T47D (cell line): ENCODE data around the gene GALNT16.
"Not testable (repeated sequence)": the region's sequence is repeated elsewhere in the genome, so short reads cannot be mapped to it uniquely, and the experiment has no call there.

Experiments
- DNase-seq, 2 experiments: peaks; one replicate each; pipeline versions ENCODE4 v3.0.0 to v3.0.0-alpha.2; 2011 to 2012; ENCODE audit warnings: low read depth in 1 of 2, low spot score in 1 of 2
- JUND ChIP-seq: IDR thresholded peaks from 2 replicates; pipeline ENCODE4 v1.6.1; 2012; ENCODE audit warnings: low read depth
- in situ Hi-C: cut with HindIII; loops from 2 replicates; pipeline ENCODE4 v1.10.0; 2016; ENCODE audit warnings: low sequenced_read_pairs, low pct_unique_long_range_greater_than_20kb

GALNT16 gene

DNA sequence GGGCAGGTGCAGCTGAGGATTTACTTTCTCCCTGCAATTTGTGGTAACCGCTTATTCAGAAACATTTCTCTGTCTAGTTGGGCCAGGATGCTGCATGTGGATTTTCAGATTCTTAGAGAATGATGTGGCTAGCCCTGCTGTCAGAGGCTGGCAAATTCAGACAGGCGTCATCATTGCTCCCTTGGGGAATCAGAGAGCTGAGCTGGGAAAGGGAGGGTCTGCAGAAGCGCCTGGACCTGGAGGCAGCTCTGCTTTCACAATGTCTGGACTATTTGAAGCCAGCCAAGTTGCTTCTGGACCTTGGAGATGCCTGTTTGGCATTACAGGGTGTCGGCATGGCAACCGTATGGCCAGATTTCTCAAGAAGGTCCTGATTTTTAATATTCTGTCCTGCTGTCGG lies 3.4 kb downstream of the GALNT16 start:
- in situ Hi-C loops = no loop called here
- no peak for TF ChIP-seq JUND

DNA sequence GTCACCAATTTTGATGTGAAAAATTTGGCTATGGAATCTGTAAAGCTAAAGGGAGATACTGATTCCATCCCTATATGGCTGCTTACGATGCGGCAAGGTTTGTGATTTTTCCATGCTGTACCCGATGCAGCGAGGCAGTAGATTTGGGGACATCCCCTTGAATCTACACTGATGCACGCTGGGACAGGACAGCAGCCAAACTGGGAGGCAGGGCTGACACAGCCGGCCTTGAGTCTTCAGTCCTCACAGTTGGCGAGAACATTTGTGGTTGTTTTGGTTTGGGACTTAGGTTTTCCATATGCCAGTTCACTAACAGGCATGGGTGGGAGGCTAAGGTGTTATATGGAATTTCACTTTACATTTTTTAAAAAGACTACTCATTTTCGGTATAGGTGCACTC lies 3.8 kb downstream of the GALNT16 start:
- DNase-seq = no peak
- no peak for TF ChIP-seq JUND
- in situ Hi-C loops = no loop called here

More for the DNA sequence above, 3.4 kb downstream of the GALNT16 start:
- DNase-seq = no peak

DNA sequence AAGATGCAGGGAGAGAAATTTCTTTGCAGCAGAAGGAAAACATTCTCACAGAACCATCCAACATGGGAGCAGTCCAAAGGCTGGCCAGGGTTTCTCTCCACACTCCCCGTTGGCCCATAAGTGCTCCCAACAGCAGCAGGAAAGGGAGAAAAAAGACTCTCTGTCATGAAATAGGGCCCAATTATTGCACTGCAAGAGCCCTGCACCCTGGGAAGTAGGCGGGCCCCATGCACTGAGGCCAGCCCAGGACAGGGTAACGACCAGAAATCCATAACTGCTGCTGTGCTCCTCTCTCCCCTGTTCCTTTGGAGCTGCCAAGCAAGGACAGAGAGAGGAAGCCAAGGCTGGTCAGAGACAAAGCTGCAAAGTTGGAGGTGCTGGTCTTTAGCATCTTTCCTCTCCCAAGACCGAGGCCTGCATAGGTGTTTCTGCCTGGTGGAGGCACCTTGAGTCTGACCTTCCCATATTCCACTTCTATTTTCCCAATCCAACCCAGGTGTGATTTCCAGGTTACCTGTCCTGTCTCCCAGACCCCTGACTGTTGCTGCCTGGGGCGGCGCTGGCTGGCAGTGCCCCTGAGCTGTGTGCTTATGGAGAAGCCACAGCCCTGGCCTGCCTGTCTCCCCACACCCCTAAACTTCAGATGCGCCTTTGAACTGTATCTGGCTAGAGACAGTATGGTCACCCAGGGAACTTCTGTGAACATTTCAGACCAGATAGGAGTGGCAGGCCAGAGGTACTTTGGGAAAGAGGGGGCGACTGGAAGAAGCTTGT lies 6.8 kb downstream of the GALNT16 start:
- no peak for DNase-seq
- in situ Hi-C loops = no loop called here
- no peak for TF ChIP-seq JUND

DNA sequence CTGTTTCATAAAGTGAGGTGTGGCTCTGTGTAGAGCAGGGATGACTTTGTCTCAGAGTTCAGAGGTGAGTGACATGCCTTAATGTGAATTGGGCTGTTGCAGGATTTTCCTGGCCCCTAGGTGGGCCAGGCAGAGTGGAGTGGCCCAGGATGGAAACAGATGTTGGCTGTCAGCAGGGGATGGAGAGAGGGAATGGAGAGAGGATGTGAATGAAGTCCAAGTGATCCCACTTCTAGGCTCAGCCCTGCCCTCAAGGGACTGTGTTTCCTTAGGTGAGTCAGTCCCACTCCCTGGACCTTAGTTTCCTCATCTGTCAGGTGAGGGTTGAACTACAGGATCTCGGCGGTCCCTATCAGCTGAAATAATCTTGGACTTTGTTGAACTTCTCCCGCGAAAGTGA lies 7.5 kb downstream of the GALNT16 start:
- no peak for TF ChIP-seq JUND

DNA sequence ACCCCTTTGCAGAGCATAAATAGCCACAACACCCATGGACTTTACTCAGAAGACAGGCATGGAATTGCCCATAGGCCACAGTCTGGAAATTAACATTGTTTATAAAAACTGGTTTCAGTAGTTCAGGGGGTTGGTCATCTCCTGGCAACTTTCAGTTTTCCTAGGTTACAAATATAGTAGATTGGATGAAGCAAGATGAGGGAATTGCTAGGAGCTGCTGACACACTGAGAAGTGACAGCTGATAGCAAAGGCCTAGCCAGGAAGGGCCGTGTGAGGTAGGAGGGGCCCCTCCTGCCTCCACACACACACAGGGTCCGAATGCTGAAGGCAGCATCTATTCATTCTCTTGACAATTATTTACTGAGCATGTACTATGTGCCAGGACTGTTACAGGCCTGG lies 8.3 kb downstream of the GALNT16 start:
- DNase-seq = no peak
- TF ChIP-seq JUND = no peak
- in situ Hi-C loops = no loop called here

More for the DNA sequence above, 7.5 kb downstream of the GALNT16 start:
- in situ Hi-C loops = no loop called here
- no peak for DNase-seq

DNA sequence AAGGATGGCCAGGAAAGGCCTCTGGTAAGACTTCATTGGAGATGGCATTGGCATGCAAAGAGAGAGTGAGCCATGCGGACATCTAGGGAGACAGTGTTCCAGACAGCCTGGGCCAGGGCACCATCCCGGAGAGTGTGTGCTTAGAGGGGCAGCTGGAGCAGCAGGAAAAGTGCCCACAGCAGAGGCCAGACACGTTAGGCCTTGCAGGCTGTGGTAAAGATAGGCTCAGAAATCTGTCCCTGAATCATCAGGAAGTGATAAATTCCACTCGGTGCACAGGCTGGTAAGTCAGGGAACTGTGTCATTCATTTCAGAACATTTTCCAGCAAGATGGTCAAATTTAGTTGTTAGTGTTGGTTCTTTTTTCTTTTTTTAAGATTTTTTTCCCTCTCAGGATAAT lies 8.8 kb downstream of the GALNT16 start:
- in situ Hi-C loops = no loop called here
- no peak for TF ChIP-seq JUND
- DNase-seq = no peak

DNA sequence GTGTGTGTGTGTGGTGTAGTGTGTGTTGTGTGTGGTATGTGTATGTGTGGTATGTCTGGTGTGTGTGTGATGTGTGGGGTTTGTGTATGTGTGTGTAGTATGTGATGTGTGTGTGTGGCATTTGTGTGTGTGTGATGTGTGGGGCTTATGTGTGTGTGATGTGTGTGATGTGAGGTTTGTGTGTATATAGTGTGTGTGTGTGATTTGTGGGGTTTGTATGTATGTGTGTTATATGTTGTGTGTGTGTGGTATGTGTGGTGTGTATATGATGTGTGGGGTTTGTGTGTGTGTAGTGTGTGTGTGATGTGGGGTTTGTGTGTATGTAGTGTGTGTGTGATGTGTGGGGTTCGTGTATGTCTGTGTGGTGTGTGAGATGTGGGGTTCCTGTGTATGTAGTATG lies 9.4 kb downstream of the GALNT16 start:
- no peak for DNase-seq
- TF ChIP-seq JUND = no peak
- in situ Hi-C loops = no loop called here

DNA sequence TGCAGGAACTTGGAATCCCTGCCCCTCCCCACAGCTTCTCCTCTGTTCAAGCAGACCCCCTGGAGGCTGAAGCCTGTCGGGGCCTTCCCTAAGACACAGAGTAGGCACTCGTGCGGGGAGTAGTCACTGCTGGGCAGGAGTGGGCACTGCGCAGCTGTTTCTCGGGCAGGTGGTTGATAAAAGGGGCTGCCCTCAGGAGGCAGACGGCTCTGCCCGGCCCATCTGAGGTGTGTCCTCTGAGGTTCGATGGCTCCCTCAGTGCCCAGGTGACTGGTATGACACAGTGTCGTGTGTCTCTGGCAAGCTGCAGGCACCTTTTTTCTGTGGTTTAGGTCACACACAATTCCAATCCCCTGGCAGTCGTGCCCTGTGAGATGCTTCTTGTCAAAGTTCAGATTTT lies 10.1 kb downstream of the GALNT16 start:
- TF ChIP-seq JUND = no peak
- in situ Hi-C loops = no loop called here
- no peak for DNase-seq

DNA sequence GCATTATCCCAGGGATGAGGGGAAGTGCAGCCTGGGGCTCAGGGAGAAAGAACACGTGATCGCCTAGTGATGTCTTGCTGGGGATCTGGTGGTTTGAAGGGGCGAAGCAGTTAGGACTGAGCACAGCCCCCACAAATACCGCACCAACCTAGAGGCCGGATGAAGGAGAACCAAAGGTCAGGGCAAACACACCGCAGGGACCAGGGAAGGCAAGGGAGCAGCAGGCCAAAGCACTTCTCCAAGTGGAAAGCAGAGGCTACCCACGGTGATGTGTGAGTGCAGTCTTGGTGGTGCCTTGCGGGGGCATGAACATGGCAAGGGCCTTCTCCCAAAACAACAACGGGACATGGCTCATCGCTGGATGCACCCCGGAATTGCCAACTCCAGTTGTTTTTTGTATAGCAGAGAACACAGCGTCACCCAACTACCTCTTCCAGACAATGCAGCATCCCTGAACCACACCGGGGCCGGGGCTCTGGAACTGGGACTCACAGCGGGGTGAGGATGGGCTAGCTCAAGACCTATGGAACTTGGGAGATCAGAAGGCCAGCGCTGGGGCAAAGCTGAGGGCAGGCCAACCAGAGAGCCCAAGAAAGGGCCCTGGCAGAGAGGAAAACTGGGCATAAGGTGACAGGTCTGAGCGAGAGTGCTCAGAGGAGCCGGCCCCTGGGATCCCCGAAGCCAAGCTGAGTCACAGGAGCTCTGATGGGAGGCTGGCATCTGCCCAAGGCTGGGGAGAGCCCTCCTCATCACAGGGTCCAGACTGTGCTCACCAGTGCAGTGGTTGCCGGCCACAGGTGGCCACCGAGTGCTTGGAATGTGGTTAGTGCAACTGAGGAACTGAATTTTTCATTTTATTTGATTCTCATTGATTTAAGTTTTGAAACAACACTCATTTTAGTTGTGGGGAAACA lies 11.1 kb downstream of the GALNT16 start:
- no peak for TF ChIP-seq JUND
- no peak for DNase-seq
- in situ Hi-C loops = no loop called here

DNA sequence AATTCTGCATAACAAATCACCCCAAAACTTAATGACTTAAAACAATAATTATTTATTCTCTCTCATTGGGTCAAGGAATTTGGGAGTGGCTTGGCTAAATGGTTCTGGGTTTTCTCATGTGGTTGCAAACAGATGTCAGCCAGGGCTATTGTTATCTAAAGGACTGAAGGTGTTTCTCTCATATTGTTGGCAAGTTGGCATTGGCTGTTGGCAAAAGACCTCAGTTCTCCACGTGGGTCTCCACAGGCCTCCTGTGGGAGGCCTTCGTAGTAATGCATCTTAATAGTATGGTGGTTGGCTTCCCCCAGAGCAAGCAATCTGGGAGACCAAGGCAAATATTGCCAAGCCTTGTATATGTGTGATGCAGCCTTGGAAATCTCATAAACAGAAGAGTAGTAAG lies 14.4 kb downstream of the GALNT16 start:
- TF ChIP-seq JUND = no peak
- in situ Hi-C loops = no loop called here
- DNase-seq = no peak

DNA sequence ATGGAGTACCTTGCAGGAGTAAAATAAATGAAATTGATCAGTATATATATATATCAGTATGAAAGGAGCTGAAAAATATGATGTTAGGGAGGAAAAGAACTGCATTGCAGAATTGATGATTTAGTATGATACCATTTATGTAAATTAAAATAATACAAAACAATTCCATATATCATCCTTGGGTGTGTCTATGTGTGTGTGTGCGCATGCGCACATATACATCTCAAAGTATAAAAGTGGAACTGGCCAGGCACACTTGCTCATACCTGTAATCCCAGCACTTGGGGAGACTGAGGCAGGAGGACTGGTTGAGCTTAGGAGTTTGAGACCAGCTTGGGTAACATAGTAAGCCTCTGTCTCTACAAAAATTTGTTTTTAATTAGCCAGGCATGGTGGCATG lies 15.4 kb downstream of the GALNT16 start:
- TF ChIP-seq JUND = no peak
- DNase-seq = no peak
- in situ Hi-C loops = no loop called here

DNA sequence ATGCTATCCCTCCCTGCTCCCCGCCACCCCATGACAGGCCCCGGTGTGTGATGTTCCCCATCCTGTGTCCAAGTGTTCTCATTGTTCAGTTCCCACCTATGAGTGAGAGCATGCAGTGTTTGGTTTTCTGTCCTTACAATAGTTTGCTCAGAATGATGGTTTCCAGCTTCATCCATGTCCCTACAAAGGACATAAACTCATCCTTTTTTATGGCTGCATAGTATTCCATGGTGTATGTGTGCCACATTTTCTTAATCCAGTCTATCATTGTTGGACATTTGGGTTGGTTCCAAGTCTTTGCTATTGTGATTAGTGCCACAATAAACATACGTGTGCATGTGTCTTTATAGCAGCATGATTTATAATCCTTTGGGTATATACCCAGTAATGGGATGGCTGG lies 17.4 kb downstream of the GALNT16 start:
- in situ Hi-C loops, DNase-seq: not testable (repeated sequence)

DNA sequence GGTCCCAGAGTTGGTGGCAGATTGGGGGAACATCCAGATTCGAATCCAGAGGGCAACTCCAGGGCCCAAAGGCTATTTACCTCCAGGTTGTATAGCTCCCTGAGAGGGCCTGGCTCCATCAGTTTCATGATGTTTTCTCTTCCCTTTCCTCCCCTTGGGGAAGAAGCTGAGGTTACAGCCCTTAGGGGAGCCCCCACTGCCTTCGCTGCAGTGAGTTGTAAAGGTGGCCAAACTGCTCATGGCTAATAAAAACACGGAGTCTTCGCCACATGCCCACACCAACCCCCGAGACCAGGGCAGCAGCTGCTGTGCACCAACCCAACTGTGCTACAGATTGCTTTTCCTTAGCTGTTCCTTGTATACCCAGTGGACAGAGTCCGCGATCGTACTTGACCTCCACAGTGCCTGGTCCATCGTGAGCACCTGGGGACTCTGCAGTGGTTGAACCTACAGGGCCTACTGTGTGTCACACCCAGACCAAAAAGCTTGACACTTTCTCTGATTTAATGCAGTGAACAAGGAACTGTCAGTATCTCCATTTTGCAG lies 20.9 kb downstream of the GALNT16 start:
- TF ChIP-seq JUND = no peak
- in situ Hi-C loops = no loop called here
- no peak for DNase-seq
